HG03354 (cell line): ENCODE results near the gene SH3RF3.

Source experiments
- ATAC-seq: cut with Tn5 transposase; IDR thresholded peaks from one replicate; pipeline ENCODE4 v1.9.1; 2021; ENCODE audit warnings: mild to moderate bottlenecking; ENCODE audit not compliant: unreplicated experiment, poor library complexity, severe bottlenecking

SH3RF3 gene

GRCh38 chr2:109408043-109408335 is 279.0 kb downstream of the SH3RF3 start:
- ATAC-seq = no peak

GRCh38 chr2:109409321-109410038 is 280.5 kb downstream of the SH3RF3 start:
- no peak for ATAC-seq

GRCh38 chr2:109410039-109410815 is 281.2 kb downstream of the SH3RF3 start:
- ATAC-seq = no peak

- ATAC-seq = no peak
These were observed 282.8 kb downstream of the SH3RF3 start for GRCh38 chr2:109411640-109412325.

DNA sequence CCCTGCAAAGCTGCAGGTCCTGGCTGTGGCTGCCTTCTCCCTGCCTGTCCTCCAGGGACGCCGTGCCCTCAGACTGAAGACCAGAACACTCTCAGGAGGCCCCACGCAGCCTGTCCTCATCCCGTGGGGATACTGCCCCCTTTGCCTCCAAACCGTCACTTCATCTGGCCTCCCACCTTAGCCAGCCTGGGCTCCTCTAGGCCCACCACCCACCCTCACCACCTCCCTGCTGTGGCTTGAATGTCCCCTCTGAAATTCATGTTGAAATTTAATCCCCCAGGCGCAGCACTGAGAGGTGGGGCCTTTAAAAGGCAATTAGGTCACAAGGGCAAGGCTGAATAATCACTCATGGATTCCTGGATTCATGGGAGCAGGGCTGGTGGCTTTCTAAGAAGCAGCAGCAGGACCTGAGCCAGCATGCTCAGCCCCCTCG is 286.6 kb downstream of the SH3RF3 start:
- no peak for ATAC-seq

GRCh38 chr2:109417701-109418335 is 288.8 kb downstream of the SH3RF3 start:
- no peak for ATAC-seq

GRCh38 chr2:109418716-109419115 is 289.7 kb downstream of the SH3RF3 start:
- no peak for ATAC-seq

GRCh38 chr2:109419171-109419756 is 290.3 kb downstream of the SH3RF3 start:
- no peak for ATAC-seq

- no peak for ATAC-seq
These were observed 291.0 kb downstream of the SH3RF3 start for GRCh38 chr2:109419960-109420370.

DNA sequence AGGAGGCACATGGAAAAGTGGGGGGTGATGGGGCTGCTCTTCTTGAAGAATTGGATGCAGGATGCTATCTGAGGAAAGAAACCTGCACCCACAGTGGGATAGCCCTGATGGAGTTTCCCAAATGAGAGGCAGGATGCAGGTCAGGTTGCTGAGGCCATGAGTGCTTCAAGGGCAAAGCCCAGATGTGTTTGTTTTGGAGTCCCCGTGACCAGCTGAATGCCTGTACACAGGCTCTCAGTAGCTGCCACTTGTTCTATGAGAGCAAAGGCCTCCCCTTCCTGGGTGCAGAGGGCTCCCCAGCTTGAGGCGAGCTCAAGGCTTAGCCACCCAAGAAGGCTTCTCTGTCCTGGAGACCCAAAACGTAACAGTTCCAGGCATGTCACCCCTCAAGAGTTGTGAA is 292.1 kb downstream of the SH3RF3 start:
- no peak for ATAC-seq

DNA sequence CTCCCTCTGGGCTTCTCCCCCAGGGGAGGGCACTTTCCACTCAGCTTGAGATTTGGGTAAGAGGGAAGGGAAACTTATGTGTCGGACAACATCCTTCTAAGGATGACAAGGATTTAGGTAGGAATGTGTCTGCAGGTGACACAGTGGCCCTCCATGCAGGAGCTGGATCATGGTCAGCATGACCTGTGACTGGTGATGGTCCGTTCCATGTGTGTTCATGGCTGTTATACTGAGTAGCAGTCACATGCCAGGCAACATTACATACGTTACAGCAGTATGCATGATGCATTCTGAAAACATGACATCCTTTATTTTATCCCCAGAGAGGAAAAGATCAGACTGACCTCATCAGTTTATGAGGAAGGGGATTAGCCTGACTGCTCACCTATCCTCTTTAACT is 292.6 kb downstream of the SH3RF3 start:
- no peak for ATAC-seq

DNA sequence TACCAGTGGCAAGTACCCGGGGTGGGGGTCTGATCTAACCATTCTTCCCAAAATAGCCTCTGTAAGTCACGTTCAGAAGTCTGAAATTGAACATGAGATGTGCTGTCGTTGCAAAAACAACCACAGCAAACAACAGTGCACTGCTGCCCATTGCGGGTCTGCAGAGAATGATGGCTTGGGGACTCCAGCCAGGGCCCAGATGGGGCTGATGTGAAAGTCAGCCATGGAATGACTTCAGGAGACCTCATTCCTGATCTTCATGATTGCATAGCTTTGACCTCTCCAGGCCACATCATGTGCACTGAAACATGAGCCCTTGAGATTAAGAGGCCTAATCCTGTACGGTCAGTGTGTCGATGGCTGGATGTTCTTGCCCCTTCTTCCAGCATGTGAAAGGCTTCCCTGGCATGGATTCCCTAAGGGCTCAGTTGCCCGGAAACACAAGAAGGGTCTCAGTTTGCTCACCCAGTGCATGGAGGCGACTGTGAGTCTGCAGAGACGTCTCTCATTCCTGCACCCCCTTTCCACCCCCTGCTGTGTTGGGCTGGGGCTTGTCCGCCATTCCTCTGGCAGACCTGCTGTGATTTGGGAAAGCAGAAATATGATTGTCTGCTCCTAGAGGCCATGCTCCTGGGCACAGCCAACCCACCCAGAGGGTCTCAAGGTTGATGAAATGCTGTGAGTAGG is 293.2 kb downstream of the SH3RF3 start:
- ATAC-seq = no peak

GRCh38 chr2:109422758-109423500 is 293.9 kb downstream of the SH3RF3 start:
- ATAC-seq = no peak

DNA sequence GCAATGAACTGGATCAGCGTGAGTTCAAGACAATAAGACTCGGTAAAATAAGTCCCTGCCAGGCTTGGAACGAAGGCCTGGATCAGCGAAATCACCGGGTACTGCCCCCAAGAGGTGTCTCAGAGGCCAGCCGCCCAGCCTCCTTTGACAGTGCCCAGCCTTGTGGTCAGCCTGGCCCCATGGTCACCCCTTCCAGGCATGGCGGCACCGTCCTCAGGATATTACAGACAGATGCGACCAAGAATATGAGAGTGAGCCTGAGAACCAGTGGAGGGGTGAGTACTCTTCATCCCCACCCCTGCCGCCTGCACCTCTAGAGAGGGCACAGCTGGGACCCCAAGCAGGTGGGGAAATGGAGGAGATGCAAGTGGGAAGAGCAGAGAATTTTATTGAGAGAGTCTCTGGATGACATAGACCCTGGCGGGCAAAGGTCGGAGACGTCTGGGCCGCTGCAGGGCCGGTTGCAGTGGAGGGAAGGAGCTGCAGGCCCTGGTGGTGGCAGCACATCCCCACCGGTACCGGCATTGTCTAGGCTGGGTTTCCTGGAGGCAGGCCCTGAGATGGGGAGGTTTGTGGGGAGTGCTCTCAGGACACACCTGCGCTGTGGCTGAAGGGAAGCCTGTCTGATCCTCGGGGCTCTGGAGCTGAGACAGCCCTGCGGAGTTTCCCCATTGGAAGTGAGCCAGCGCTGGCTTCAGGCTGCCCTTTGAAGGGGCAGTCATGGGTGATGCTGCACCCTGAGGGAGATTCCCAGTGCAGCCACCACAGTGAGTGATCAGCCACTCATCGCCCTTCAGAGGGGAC is 294.8 kb downstream of the SH3RF3 start:
- no peak for ATAC-seq

DNA sequence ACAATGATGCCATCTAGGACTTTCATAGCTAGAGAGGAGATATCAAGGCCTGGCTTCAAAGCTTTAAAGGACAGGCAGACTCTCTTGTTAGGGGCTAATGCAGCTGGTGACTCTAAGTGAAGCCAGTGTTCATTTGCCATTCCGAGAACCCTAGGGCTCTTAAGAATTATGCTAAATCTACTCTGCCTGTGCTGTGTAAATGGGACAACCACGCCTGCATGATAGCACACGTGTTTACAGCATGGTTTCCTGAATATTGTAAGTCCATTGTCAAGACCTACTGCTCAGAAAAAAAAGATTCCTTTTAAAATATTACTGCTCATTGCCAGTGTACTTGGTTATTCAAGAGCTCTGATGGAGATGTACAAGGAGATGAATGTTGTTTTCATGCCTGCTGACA is 296.4 kb downstream of the SH3RF3 start:
- no peak for ATAC-seq

- ATAC-seq = no peak
These were observed 298.7 kb downstream of the SH3RF3 start for GRCh38 chr2:109427661-109428091.

DNA sequence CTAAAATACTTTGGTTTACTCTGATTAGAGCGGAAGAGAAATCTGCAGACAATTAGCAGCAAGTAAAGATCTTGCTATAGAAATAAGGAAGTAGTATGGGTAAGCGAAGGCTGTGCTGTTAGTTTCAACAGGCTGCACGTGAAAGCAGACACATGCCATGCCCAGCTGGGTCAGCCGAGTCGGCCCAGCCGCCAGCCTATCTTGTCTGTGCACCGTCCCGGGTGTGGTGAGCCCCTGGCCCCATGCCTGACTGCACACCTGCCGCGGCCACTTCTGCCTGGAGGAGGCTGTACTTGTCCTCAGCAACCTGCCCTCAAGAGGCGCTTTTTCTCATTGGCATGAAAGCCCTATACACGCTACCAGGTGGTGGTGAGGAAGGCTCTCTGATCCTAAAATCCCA is 299.3 kb downstream of the SH3RF3 start:
- no peak for ATAC-seq
